ENCODE measurements around the gene APOC1. TPM values are rescaled to one million over a fixed set of nuclear protein-coding genes. Genes with fewer than 3 reads are reported as not detected.
A peak's percentile ranks its signal among the peaks of the same experiment; 100 is the strongest.

APOC1 gene
- total RNA-seq, 1 experiment from 2014 or later: 86.5 TPM

DNA sequence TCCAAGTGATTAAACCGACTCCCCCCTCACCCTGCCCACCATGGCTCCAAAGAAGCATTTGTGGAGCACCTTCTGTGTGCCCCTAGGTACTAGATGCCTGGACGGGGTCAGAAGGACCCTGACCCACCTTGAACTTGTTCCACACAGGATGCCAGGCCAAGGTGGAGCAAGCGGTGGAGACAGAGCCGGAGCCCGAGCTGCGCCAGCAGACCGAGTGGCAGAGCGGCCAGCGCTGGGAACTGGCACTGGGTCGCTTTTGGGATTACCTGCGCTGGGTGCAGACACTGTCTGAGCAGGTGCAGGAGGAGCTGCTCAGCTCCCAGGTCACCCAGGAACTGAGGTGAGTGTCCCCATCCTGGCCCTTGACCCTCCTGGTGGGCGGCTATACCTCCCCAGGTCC, 6.8 kb upstream of the APOC1 start:
- Mint-ChIP-seq H3K27me3 (ENCODE audit: low read depth) (no peaks in the 10 kb centered on the region; the same call in 1 of the 2 replicates), H3K9me3 (no peaks in the 10 kb centered on the region), H3K4me1 (peaks cover 38% of the 10 kb centered on the region), H3K27ac (no peak overlapping the region), H3K36me3 (peaks cover 17% of the 10 kb centered on the region), H3K4me3 (no peak overlapping the region)
- ChIA-PET POLR2A (interaction anchor here (0.6 kb wide), 1 partner anchor 10 kb away, joined by 3 read pairs; no protein-coding TSS in a partner anchor), CTCF (no interaction called here)
- no peak for ATAC-seq
- no peak for DNase-seq (ENCODE audit: low spot score)
- no peak for TF ChIP-seq ZNF317 (CRISPR knock-in tag; IDR thresholded peaks at IDR 0.05; ENCODE audit: borderline replicate concordance, low read depth)

DNA sequence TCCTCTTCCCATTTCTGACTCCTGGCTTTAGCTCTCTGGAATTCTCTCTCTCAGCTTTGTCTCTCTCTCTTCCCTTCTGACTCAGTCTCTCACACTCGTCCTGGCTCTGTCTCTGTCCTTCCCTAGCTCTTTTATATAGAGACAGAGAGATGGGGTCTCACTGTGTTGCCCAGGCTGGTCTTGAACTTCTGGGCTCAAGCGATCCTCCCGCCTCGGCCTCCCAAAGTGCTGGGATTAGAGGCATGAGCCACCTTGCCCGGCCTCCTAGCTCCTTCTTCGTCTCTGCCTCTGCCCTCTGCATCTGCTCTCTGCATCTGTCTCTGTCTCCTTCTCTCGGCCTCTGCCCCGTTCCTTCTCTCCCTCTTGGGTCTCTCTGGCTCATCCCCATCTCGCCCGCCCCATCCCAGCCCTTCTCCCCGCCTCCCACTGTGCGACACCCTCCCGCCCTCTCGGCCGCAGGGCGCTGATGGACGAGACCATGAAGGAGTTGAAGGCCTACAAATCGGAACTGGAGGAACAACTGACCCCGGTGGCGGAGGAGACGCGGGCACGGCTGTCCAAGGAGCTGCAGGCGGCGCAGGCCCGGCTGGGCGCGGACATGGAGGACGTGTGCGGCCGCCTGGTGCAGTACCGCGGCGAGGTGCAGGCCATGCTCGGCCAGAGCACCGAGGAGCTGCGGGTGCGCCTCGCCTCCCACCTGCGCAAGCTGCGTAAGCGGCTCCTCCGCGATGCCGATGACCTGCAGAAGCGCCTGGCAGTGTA, 6.2 kb upstream of the APOC1 start:
- POLR2A ChIA-PET: interaction anchor here (0.6 kb wide), 1 partner anchor 10 kb away, joined by 3 read pairs; no protein-coding TSS in a partner anchor
- Mint-ChIP-seq H3K4me1 (peaks cover 43% of the 10 kb centered on the region), H3K9me3 (no peaks in the 10 kb centered on the region), H3K4me3 (no peak overlapping the region), H3K27ac (peak overlapping the region; percentile 34; the same call in 1 of the 2 replicates), H3K27me3 (ENCODE audit: low read depth) (no peaks in the 10 kb centered on the region; the same call in 1 of the 2 replicates), H3K36me3 (peaks cover 17% of the 10 kb centered on the region)
- TF ChIP-seq ZNF423 (CRISPR knock-in tag; IDR thresholded peaks at IDR 0.05) (no peak), NR3C1 (CRISPR knock-in tag; conservative IDR thresholded peaks at IDR 0.05; ENCODE audit: low read depth) (no peak), ZNF121 (CRISPR knock-in tag; IDR thresholded peaks at IDR 0.05) (0 out of 2 replicates have a peak, but pooled peaks have one; percentile 25)
- CTCF ChIA-PET: interaction anchor here (1.4 kb wide), 1 partner anchor 27 kb away, joined by 4 read pairs; no protein-coding TSS in a partner anchor
- ATAC-seq (no peak), DNase-seq (ENCODE audit: low spot score) (no peak)

DNA sequence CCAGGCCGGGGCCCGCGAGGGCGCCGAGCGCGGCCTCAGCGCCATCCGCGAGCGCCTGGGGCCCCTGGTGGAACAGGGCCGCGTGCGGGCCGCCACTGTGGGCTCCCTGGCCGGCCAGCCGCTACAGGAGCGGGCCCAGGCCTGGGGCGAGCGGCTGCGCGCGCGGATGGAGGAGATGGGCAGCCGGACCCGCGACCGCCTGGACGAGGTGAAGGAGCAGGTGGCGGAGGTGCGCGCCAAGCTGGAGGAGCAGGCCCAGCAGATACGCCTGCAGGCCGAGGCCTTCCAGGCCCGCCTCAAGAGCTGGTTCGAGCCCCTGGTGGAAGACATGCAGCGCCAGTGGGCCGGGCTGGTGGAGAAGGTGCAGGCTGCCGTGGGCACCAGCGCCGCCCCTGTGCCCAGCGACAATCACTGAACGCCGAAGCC, 5.6 kb upstream of the APOC1 start:
- no peaks in the 10 kb centered on the region for H3K9me3 Mint-ChIP-seq
- CTCF ChIA-PET: interaction anchor here (1.2 to 2.3 kb wide), 4 partner anchors 27 to 151 kb away, joined by 4 to 8 read pairs (median 6); no protein-coding TSS in a partner anchor
- peaks cover 15% of the 10 kb centered on the region for H3K36me3 Mint-ChIP-seq
- H3K27ac Mint-ChIP-seq: no peak overlapping the region
- ATAC-seq (no peak), DNase-seq (ENCODE audit: low spot score) (no peak)
- H3K4me1 Mint-ChIP-seq: peaks cover 44% of the 10 kb centered on the region
- H3K27me3 Mint-ChIP-seq (ENCODE audit: low read depth): no peaks in the 10 kb centered on the region; the same call in 1 of the 2 replicates
- H3K4me3 Mint-ChIP-seq: no peak overlapping the region
- TF ChIP-seq RELA (CRISPR knock-in tag; IDR thresholded peaks at IDR 0.05; ENCODE audit: borderline replicate concordance): no peak
- TF ChIP-seq, protein P1, sequence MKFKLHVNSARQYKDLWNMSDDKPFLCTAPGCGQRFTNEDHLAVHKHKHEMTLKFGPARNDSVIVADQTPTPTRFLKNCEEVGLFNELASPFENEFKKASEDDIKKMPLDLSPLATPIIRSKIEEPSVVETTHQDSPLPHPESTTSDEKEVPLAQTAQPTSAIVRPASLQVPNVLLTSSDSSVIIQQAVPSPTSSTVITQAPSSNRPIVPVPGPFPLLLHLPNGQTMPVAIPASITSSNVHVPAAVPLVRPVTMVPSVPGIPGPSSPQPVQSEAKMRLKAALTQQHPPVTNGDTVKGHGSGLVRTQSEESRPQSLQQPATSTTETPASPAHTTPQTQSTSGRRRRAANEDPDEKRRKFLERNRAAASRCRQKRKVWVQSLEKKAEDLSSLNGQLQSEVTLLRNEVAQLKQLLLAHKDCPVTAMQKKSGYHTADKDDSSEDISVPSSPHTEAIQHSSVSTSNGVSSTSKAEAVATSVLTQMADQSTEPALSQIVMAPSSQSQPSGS (CRISPR knock-in tag; IDR thresholded peaks at IDR 0.05; ENCODE audit: borderline replicate concordance, low read depth): no peak
- TF ChIP-seq, protein P2, sequence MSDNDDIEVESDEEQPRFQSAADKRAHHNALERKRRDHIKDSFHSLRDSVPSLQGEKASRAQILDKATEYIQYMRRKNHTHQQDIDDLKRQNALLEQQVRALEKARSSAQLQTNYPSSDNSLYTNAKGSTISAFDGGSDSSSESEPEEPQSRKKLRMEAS (CRISPR knock-in tag; IDR thresholded peaks at IDR 0.05): no peak
- TF ChIP-seq, protein P3, sequence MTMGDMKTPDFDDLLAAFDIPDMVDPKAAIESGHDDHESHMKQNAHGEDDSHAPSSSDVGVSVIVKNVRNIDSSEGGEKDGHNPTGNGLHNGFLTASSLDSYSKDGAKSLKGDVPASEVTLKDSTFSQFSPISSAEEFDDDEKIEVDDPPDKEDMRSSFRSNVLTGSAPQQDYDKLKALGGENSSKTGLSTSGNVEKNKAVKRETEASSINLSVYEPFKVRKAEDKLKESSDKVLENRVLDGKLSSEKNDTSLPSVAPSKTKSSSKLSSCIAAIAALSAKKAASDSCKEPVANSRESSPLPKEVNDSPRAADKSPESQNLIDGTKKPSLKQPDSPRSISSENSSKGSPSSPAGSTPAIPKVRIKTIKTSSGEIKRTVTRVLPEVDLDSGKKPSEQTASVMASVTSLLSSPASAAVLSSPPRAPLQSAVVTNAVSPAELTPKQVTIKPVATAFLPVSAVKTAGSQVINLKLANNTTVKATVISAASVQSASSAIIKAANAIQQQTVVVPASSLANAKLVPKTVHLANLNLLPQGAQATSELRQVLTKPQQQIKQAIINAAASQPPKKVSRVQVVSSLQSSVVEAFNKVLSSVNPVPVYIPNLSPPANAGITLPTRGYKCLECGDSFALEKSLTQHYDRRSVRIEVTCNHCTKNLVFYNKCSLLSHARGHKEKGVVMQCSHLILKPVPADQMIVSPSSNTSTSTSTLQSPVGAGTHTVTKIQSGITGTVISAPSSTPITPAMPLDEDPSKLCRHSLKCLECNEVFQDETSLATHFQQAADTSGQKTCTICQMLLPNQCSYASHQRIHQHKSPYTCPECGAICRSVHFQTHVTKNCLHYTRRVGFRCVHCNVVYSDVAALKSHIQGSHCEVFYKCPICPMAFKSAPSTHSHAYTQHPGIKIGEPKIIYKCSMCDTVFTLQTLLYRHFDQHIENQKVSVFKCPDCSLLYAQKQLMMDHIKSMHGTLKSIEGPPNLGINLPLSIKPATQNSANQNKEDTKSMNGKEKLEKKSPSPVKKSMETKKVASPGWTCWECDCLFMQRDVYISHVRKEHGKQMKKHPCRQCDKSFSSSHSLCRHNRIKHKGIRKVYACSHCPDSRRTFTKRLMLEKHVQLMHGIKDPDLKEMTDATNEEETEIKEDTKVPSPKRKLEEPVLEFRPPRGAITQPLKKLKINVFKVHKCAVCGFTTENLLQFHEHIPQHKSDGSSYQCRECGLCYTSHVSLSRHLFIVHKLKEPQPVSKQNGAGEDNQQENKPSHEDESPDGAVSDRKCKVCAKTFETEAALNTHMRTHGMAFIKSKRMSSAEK (CRISPR knock-in tag; IDR thresholded peaks at IDR 0.05; ENCODE audit: borderline replicate concordance): no peak
- POLR2A ChIA-PET: no interaction called here

DNA sequence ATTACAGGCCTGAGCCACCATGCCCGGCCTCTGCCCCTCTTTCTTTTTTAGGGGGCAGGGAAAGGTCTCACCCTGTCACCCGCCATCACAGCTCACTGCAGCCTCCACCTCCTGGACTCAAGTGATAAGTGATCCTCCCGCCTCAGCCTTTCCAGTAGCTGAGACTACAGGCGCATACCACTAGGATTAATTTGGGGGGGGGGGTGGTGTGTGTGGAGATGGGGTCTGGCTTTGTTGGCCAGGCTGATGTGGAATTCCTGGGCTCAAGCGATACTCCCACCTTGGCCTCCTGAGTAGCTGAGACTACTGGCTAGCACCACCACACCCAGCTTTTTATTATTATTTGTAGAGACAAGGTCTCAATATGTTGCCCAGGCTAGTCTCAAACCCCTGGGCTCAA, 4.6 kb upstream of the APOC1 start:
- H3K4me1 Mint-ChIP-seq: peaks cover 44% of the 10 kb centered on the region
- H3K27me3 Mint-ChIP-seq (ENCODE audit: low read depth): no peaks in the 10 kb centered on the region; the same call in 1 of the 2 replicates
- H3K4me3 Mint-ChIP-seq: no peak overlapping the region
- ATAC-seq (no peak), DNase-seq (ENCODE audit: low spot score) (no peak)
- CTCF ChIA-PET: interaction anchor here (0.6 to 2.3 kb wide), 7 partner anchors 24 to 1469 kb away, joined by 3 to 8 read pairs (median 4); no protein-coding TSS in a partner anchor
- H3K36me3 Mint-ChIP-seq: peaks cover 15% of the 10 kb centered on the region
- POLR2A ChIA-PET: interaction anchor here (0.6 kb wide), 1 partner anchor 42 kb away, joined by 8 read pairs; no protein-coding TSS in a partner anchor
- no peak overlapping the region for H3K27ac Mint-ChIP-seq
- H3K9me3 Mint-ChIP-seq: no peaks in the 10 kb centered on the region
- TF ChIP-seq ZNF121 (CRISPR knock-in tag; IDR thresholded peaks at IDR 0.05) (peak; percentile 18; the same call in 1 of the 2 replicates), ZNF671 (CRISPR knock-in tag; IDR thresholded peaks at IDR 0.05) (no peak), ZNF232 (CRISPR knock-in tag; IDR thresholded peaks at IDR 0.05) (no peak)
- TF ChIP-seq, protein P4, sequence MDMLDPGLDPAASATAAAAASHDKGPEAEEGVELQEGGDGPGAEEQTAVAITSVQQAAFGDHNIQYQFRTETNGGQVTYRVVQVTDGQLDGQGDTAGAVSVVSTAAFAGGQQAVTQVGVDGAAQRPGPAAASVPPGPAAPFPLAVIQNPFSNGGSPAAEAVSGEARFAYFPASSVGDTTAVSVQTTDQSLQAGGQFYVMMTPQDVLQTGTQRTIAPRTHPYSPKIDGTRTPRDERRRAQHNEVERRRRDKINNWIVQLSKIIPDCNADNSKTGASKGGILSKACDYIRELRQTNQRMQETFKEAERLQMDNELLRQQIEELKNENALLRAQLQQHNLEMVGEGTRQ (CRISPR knock-in tag; IDR thresholded peaks at IDR 0.05): no peak
